Upper lobe of left lung (tissue), 4 donors: Measurements from ENCODE around the gene POLR2J.
"Not testable (repeated sequence)": the region's sequence is repeated elsewhere in the genome, so short reads cannot be mapped to it uniquely, and the experiment has no call there.

Source experiments
- CTCF ChIP-seq, 6 experiments: fragments of 450-650 bp in 4 of 6; fragments of 200-600 bp in 2 of 6; sonication (generic) in 2 of 6; IDR thresholded peaks; one replicate each; pipeline ENCODE4 v1.5.1; 2016 to 2019; ENCODE audit warnings: antibody characterized with exemption in 6 of 6
- EP300 ChIP-seq, 4 donors: sonication (generic); formaldehyde crosslinking; IDR thresholded peaks; one replicate each; pipeline ENCODE4 v1.5.1; 2017; ENCODE audit warnings: antibody characterized with exemption in 4 of 4, control low read depth in 2 of 4
- POLR2A ChIP-seq, 4 donors: fragments of 450-650 bp; IDR thresholded peaks; one replicate each; pipeline ENCODE4 v1.5.1; 2016 to 2017; ENCODE audit warnings: antibody characterized with exemption in 4 of 4, mild to moderate bottlenecking in 2 of 4
- POLR2AphosphoS5 ChIP-seq, 2 donors: sonication (generic); formaldehyde crosslinking; IDR thresholded peaks; one replicate each; pipeline ENCODE4 v1.5.1; 2017; ENCODE audit warnings: antibody characterized with exemption in 2 of 2

DNA sequence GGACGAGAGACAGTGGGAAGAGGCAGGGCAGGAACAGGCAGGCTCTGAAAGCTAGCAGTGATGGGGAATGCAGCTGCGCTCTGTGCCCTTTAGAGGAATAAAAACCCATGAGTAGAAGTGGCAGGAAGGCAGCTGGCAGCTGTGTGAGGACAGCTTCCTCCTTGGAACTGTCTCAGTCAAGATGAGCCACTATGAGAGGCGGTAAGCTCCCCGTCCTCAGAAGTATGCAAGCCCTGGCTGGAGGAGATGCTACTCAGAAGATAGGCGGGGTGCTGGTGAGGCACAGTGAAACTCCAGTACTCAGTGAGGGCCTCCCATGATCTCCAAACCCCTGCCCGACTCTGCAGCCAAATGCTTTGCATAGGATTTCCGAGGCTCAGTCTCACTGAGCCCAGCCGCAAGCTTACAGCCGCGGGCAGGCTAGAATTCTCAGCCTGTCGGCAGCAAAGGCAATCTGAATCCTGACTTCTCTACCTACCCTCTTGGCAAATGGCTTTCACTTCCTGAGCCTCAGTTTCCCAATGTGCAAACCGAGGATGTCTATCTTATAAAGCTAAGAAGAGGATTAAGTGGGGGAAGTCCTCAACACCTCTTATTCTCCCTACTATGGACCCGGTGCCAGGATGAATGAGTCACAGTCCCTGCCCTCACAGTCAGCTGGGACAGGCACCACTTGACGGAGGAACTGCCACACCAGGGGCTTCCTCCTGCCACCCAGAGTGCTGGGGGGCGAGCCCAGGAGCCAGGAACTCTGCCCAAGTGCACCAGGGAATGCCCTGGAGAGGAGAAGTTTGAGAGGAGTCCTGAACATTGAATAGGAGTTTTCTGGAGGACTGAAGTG, 36.4 kb upstream of the POLR2J start:
- TF ChIP-seq CTCF, POLR2AphosphoS5, POLR2A, EP300 (IDR thresholded peaks at IDR 0.05): not testable (repeated sequence)
